Stomach (tissue), 9 donors: ENCODE measurements around the gene AGBL4. TPM values are rescaled to one million over a fixed set of nuclear protein-coding genes. Genes with fewer than 3 reads are reported as not detected.

Experiments used
- DNase-seq, 2 donors: peaks; one replicate each; pipeline versions ENCODE4 v3.0.0 to v3.0.0-alpha.2; 2013 to 2019
- H3K27ac ChIP-seq, 5 donors: fragments of 200-600 bp in 4 of 5; sonication (generic) in 4 of 5; one replicate each; pipeline ENCODE4 v1.5.1; 2013 to 2019; ENCODE audit warnings: mild to moderate bottlenecking in 1 of 5, moderate library complexity in 1 of 5
- H3K27me3 ChIP-seq, 3 donors: fragments of 200-600 bp; sonication (generic); one replicate each; pipeline ENCODE4 v1.5.1; 2017 to 2019; ENCODE audit warnings: mixed run types in 1 of 3
- H3K36me3 ChIP-seq, 4 donors: fragments of 200-600 bp; sonication (generic); 1 replicate in 3 of 4; 2 replicates in 1 of 4; pipeline ENCODE4 v1.5.1; 2016 to 2019
- H3K4me1 ChIP-seq, 4 donors: fragments of 200-600 bp; sonication (generic); one replicate each; pipeline ENCODE4 v1.5.1; 2016 to 2019
- H3K4me3 ChIP-seq, 4 donors: fragments of 200-600 bp; sonication (generic) in 3 of 4; one replicate each; pipeline ENCODE4 v1.5.1; 2016 to 2019; ENCODE audit warnings: mild to moderate bottlenecking in 1 of 4
- H3K9me3 ChIP-seq, 4 donors: fragments of 200-600 bp; sonication (generic); one replicate each; pipeline ENCODE4 v1.5.1; 2016 to 2019
- CTCF ChIP-seq, 7 experiments: fragments of 450-650 bp in 4 of 7; fragments of 200-600 bp in 3 of 7; sonication (generic) in 3 of 7; IDR thresholded peaks; one replicate each; pipeline ENCODE4 v1.5.1; 2016 to 2019; ENCODE audit warnings: antibody characterized with exemption in 7 of 7, control low read depth in 2 of 7, mild to moderate bottlenecking in 1 of 7
- EP300 ChIP-seq: sonication (generic); formaldehyde crosslinking; IDR thresholded peaks from one replicate; pipeline ENCODE4 v1.6.1; 2017; ENCODE audit warnings: antibody characterized with exemption
- POLR2A ChIP-seq, 4 donors: fragments of 450-650 bp; IDR thresholded peaks; one replicate each; pipeline ENCODE4 v1.6.1; 2016; ENCODE audit warnings: antibody characterized with exemption in 4 of 4, control low read depth in 2 of 4, mild to moderate bottlenecking in 1 of 4, moderate library complexity in 1 of 4
- POLR2AphosphoS5 ChIP-seq, 3 donors: sonication (generic); formaldehyde crosslinking; IDR thresholded peaks; one replicate each; pipeline ENCODE4 v1.6.1; 2016; ENCODE audit warnings: antibody characterized with exemption in 3 of 3
- WGBS, 5 donors: extraction: QIAGEN DNeasy Blood & Tissue Kit in 3 of 5; methylation state at CpG; one replicate each; pipeline versions ENCODE4 v1.1.5 to v1.1.7; 2013 to 2018; 5-methylcytosine and 5-hydroxymethylcytosine counted together
- intact Hi-C: fragments of 100-400 bp; cut with DNase I; formaldehyde crosslinking; loops from one replicate; pipeline ENCODE4 v1.15.1; 2023; ENCODE audit warnings: low total_unique reads
- polyA plus RNA-seq, 3 donors: library from polyadenylated mRNA; stranded (reverse); fragments of 200-250 nt; gene quantifications; one replicate each; pipeline ENCODE4 v1.2.3, GENCODE V29; 2013
- total RNA-seq, 5 donors: library from RNA; depleted of rRNA; stranded (reverse); fragments of >200 nt; gene quantifications; one replicate each; pipeline versions ENCODE4 v1.1.0 to v1.2.3, GENCODE V29; 2014 to 2016
- donor health status: healthy with polysubstance abuse.
- donor health status: Bipolar disorder and iron deficiency.
- donor health status: healthy.

AGBL4 gene
- total and polyA plus RNA-seq, 8 donors = 0.92 TPM; not detected in 7

GRCh38 chr1:48943393-48943792 is 1080.4 kb downstream of the AGBL4 start:
- Histone ChIP-seq H3K4me3 (no peak overlapping the region), H3K4me1 (no peaks in the 10 kb centered on the region), H3K36me3 (no peaks in the 10 kb centered on the region), H3K27me3 (no peaks in the 10 kb centered on the region), H3K27ac (no peak overlapping the region), H3K9me3 (no peaks in the 10 kb centered on the region)
- 86 to 100% (median 92%) methylated on average over 1 of the region's 1 CpG for WGBS, 5 donors
- DNase-seq = no peak
- TF ChIP-seq POLR2A (IDR thresholded peaks at IDR 0.05) = no peak
- TF ChIP-seq POLR2AphosphoS5 (IDR thresholded peaks at IDR 0.05) = no peak
- no peak for TF ChIP-seq CTCF (IDR thresholded peaks at IDR 0.05)
- no peak for TF ChIP-seq EP300
- intact Hi-C loops = no loop called here

GRCh38 chr1:48940962-48941732 is 1082.6 kb downstream of the AGBL4 start:
- no peak for TF ChIP-seq POLR2AphosphoS5 (IDR thresholded peaks at IDR 0.05)
- TF ChIP-seq CTCF (IDR thresholded peaks at IDR 0.05) = no peak
- TF ChIP-seq EP300 = no peak
- intact Hi-C loops = no loop called here

GRCh38 chr1:48940354-48940753 is 1083.4 kb downstream of the AGBL4 start:
- 77 to 86% (median 82%) methylated on average over 2 of the region's 2 CpGs for WGBS, 5 donors
- Histone ChIP-seq H3K27me3 (no peaks in the 10 kb centered on the region), H3K27ac (no peak overlapping the region), H3K4me3 (no peak overlapping the region), H3K4me1 (no peaks in the 10 kb centered on the region), H3K9me3 (no peaks in the 10 kb centered on the region), H3K36me3 (no peaks in the 10 kb centered on the region)
- intact Hi-C loops = no loop called here
- no peak for DNase-seq
- TF ChIP-seq POLR2A (IDR thresholded peaks at IDR 0.05) (no peak), EP300 (no peak), POLR2AphosphoS5 (IDR thresholded peaks at IDR 0.05) (no peak), CTCF (IDR thresholded peaks at IDR 0.05) (no peak)

More at GRCh38 chr1:48940962-48941732, 1082.6 kb downstream of the AGBL4 start:
- Histone ChIP-seq H3K9me3 (no peaks in the 10 kb centered on the region), H3K36me3 (no peaks in the 10 kb centered on the region), H3K27me3 (no peaks in the 10 kb centered on the region), H3K27ac (no peak overlapping the region), H3K4me1 (no peaks in the 10 kb centered on the region), H3K4me3 (no peak overlapping the region)
- DNase-seq = no peak

GRCh38 chr1:48939828-48940227 is 1083.9 kb downstream of the AGBL4 start:
- H3K4me1 ChIP-seq = no peaks in the 10 kb centered on the region
- no peak for DNase-seq
- H3K27me3 ChIP-seq = no peaks in the 10 kb centered on the region
- no peaks in the 10 kb centered on the region for H3K36me3 ChIP-seq
- WGBS, 5 donors = 83 to 94% (median 90%) methylated on average over 6 of the region's 6 CpGs
- no peaks in the 10 kb centered on the region for H3K9me3 ChIP-seq
- intact Hi-C loops = no loop called here
- no peak overlapping the region for H3K4me3 ChIP-seq
- H3K27ac ChIP-seq = no peak overlapping the region
- TF ChIP-seq POLR2AphosphoS5 (IDR thresholded peaks at IDR 0.05) = no peak
- TF ChIP-seq EP300 = no peak
- TF ChIP-seq POLR2A (IDR thresholded peaks at IDR 0.05) = no peak
- no peak for TF ChIP-seq CTCF (IDR thresholded peaks at IDR 0.05)
